MM.1S (cell line): Measurements from ENCODE around the gene CHST13.

Experiments used
- CTCF ChIP-seq: fragments of 300-600 bp; sonication (generic); IDR thresholded peaks from 2 replicates; pipeline ENCODE4 v1.5.1; 2016; ENCODE audit warnings: antibody characterized with exemption, low read length, mixed read lengths
- EZH2 ChIP-seq: fragments of 300-600 bp; sonication (generic); optimal IDR thresholded peaks from 2 replicates; pipeline ENCODE3; 2017; ENCODE audit warnings: low read depth, mild to moderate bottlenecking, antibody characterized with exemption, low read length, mixed read lengths
- EZH2phosphoT487 ChIP-seq: fragments of 300-600 bp; sonication (generic); IDR thresholded peaks from 2 replicates; pipeline ENCODE4 v1.6.1; 2018; ENCODE audit warnings: antibody characterized with exemption, low read length

- TF ChIP-seq CTCF: no peak
- TF ChIP-seq EZH2: no peak
- no peak for TF ChIP-seq EZH2phosphoT487
These were observed 15.4 kb upstream of the CHST13 start for GRCh38 chr3:126508564-126508964.
